BLaER1 treated with 17β-estradiol and CSF1 and Interleukin-3, amounts not matched to agents 10 nM and 100 nM (cell line): ENCODE data around the gene UBE2J2.
A peak's percentile ranks its signal among the peaks of the same experiment; 100 is the strongest.

Experiments used
- H3K27ac ChIP-seq, 11 experiments: shearing (Covaris generic); formaldehyde crosslinking; 2 replicates each; pipeline ENCODE4 v1.8.1; 2022
- H3K27me3 ChIP-seq, 11 experiments: shearing (Covaris generic); formaldehyde crosslinking; 2 replicates each; pipeline ENCODE4 v1.8.1; 2022
- H3K36me3 ChIP-seq, 11 experiments: shearing (Covaris generic); formaldehyde crosslinking; 2 replicates each; pipeline ENCODE4 v1.8.1; 2022
- H3K4me1 ChIP-seq, 10 experiments: shearing (Covaris generic); formaldehyde crosslinking; 2 replicates each; pipeline ENCODE4 v1.8.1; 2022
- H3K4me2 ChIP-seq, 11 experiments: shearing (Covaris generic); formaldehyde crosslinking; 2 replicates each; pipeline ENCODE4 v1.8.1; 2022
- H3K4me3 ChIP-seq, 10 experiments: shearing (Covaris generic); formaldehyde crosslinking; 2 replicates each; pipeline ENCODE4 v1.8.1; 2022
- H3K9ac ChIP-seq, 11 experiments: shearing (Covaris generic); formaldehyde crosslinking; 2 replicates each; pipeline ENCODE4 v1.8.1; 2022
- H3K9me3 ChIP-seq, 11 experiments: shearing (Covaris generic); formaldehyde crosslinking; replicated peaks in 1 of 11; 2 replicates each; pipeline ENCODE4 v1.8.1; 2022
- H4K20me1 ChIP-seq, 11 experiments: shearing (Covaris generic); formaldehyde crosslinking; 2 replicates each; pipeline ENCODE4 v1.8.1; 2022
- Cebpa-rat ChIP-seq, 11 experiments: shearing (Covaris generic); IDR thresholded peaks; 2 replicates each; pipeline ENCODE4 v1.8.1; 2022

UBE2J2 gene

GRCh38 chr1:1213345-1214265, 60.0 kb downstream of the UBE2J2 start, which contains the start of gene TNFRSF4:
TNFRSF4 (minus strand) TSS chr1:1214153; CDS start chr1:1214127, 26 bp downstream.
- Histone ChIP-seq H3K27ac (peak within 1 kb of the TSS in 2 of 11 experiments; percentile 3 to 25; a peak in 1 of 22 replicates), H3K4me1 (peaks cover 69 to 83% (median 74%) of the 10 kb centered on the region in 10 experiments), H3K36me3 (peaks cover 25 to 37% (median 31%) of the 10 kb centered on the region in 11 experiments)

GRCh38 chr1:1212780-1213344, 60.8 kb downstream of the UBE2J2 start:
- peak overlapping the region in 7 of 10 experiments; percentile 12 to 57 (median 34); a peak in 9 of 20 replicates for H3K4me3 ChIP-seq
- peaks cover 29 to 93% (median 80%) of the 10 kb centered on the region in 11 experiments; a peak in 21 of 22 replicates for H4K20me1 ChIP-seq
- peaks cover 75 to 87% (median 80%) of the 10 kb centered on the region in 10 experiments for H3K4me1 ChIP-seq
- peak overlapping the region in 2 of 11 experiments; percentile 3 to 25; a peak in 1 of 22 replicates for H3K27ac ChIP-seq
- TF ChIP-seq Cebpa-rat (IDR thresholded peaks at IDR 0.05): no peak
- peak overlapping the region in 8 of 11 experiments; percentile 18 to 53 (median 39); a peak in 11 of 22 replicates for H3K9ac ChIP-seq
- peaks cover 17 to 30% (median 24%) of the 10 kb centered on the region in 11 experiments for H3K36me3 ChIP-seq
- peak overlapping the region; percentile 87 to 98 (median 93) for H3K4me2 ChIP-seq
- H3K9me3 ChIP-seq: no peaks in the 10 kb centered on the region
- peaks cover 11 to 45% (median 22%) of the 10 kb centered on the region in 11 experiments; a peak in 19 of 22 replicates for H3K27me3 ChIP-seq

More at GRCh38 chr1:1213345-1214265, 60.0 kb downstream of the UBE2J2 start, which contains the start of gene TNFRSF4:
- Histone ChIP-seq H3K4me3 (peak within 1 kb of the TSS in 7 of 10 experiments; percentile 12 to 57 (median 34); a peak in 9 of 20 replicates), H4K20me1 (peaks cover 33 to 96% (median 87%) of the 10 kb centered on the region in 11 experiments; a peak in 21 of 22 replicates), H3K9ac (peak within 1 kb of the TSS in 8 of 11 experiments; percentile 18 to 53 (median 39); a peak in 11 of 22 replicates), H3K9me3 (no peaks in the 10 kb centered on the region), H3K27me3 (peaks cover 11 to 45% (median 22%) of the 10 kb centered on the region in 11 experiments; a peak in 19 of 22 replicates), H3K4me2 (peak within 1 kb of the TSS; percentile 87 to 98 (median 93))
- no peak for TF ChIP-seq Cebpa-rat (IDR thresholded peaks at IDR 0.05)

GRCh38 chr1:1211541-1212441, 61.9 kb downstream of the UBE2J2 start:
- Histone ChIP-seq H3K9ac (peak overlapping the region in 4 of 11 experiments; percentile 24 to 50 (median 36); a peak in 3 of 22 replicates), H3K4me1 (peaks cover 86 to 96% (median 91%) of the 10 kb centered on the region in 10 experiments), H3K4me3 (peak overlapping the region in 1 of 10 experiments; percentile 26; a peak in 4 of 20 replicates), H3K9me3 (no peaks in the 10 kb centered on the region; a peak in 1 of 22 replicates), H3K27ac (peak overlapping the region in 1 of 11 experiments; percentile 35; a peak in 2 of 22 replicates), H3K4me2 (peak overlapping the region; percentile 80 to 99 (median 97)), H3K27me3 (peaks cover 14 to 54% (median 26%) of the 10 kb centered on the region in 11 experiments), H4K20me1 (peaks cover 19 to 88% (median 70%) of the 10 kb centered on the region in 11 experiments; a peak in 21 of 22 replicates), H3K36me3 (peaks cover 7 to 19% (median 13%) of the 10 kb centered on the region in 11 experiments; a peak in 20 of 22 replicates)
- TF ChIP-seq Cebpa-rat (IDR thresholded peaks at IDR 0.05): no peak

GRCh38 chr1:1210726-1211540, 62.7 kb downstream of the UBE2J2 start:
- no peaks in the 10 kb centered on the region; a peak in 1 of 22 replicates for H3K9me3 ChIP-seq
- H3K27me3 ChIP-seq: peaks cover 22 to 63% (median 34%) of the 10 kb centered on the region in 11 experiments
- H3K27ac ChIP-seq: no peak overlapping the region
- peak overlapping the region in 1 of 11 experiments; percentile 14; a peak in 1 of 22 replicates for H3K9ac ChIP-seq
- no peak for TF ChIP-seq Cebpa-rat (IDR thresholded peaks at IDR 0.05)
- peaks cover 0 to 11% (median 5%) of the 10 kb centered on the region in 11 experiments; a peak in 15 of 22 replicates for H3K36me3 ChIP-seq
- peaks cover 11 to 88% (median 69%) of the 10 kb centered on the region in 11 experiments; a peak in 21 of 22 replicates for H4K20me1 ChIP-seq
- peaks cover 93 to 98% (median 96%) of the 10 kb centered on the region in 10 experiments for H3K4me1 ChIP-seq
- H3K4me2 ChIP-seq: peak overlapping the region; percentile 80 to 99 (median 97)
- H3K4me3 ChIP-seq: peak overlapping the region in 1 of 10 experiments; percentile 11; a peak in 1 of 20 replicates

- peaks cover 31 to 78% (median 48%) of the 10 kb centered on the region in 11 experiments for H3K27me3 ChIP-seq
- H3K9me3 ChIP-seq: no peaks in the 10 kb centered on the region; a peak in 1 of 22 replicates
- H3K9ac ChIP-seq: peak overlapping the region in 8 of 11 experiments; percentile 41 to 76 (median 66); a peak in 16 of 22 replicates
- peak overlapping the region in 10 of 11 experiments; percentile 42 to 86 (median 67); a peak in 16 of 22 replicates for H3K27ac ChIP-seq
- TF ChIP-seq Cebpa-rat (IDR thresholded peaks at IDR 0.05): no peak
- peak overlapping the region; percentile 90 to 99 (median 97) for H3K4me2 ChIP-seq
- peaks cover 0 to 82% (median 53%) of the 10 kb centered on the region in 11 experiments; a peak in 17 of 22 replicates for H4K20me1 ChIP-seq
- H3K4me1 ChIP-seq: peaks cover 87 to 91% (median 89%) of the 10 kb centered on the region in 10 experiments
- peak overlapping the region in 9 of 10 experiments; percentile 31 to 61 (median 47); a peak in 13 of 20 replicates for H3K4me3 ChIP-seq
- no peaks in the 10 kb centered on the region for H3K36me3 ChIP-seq
Observed at GRCh38 chr1:1208713-1209433, 64.8 kb downstream of the UBE2J2 start.

GRCh38 chr1:1207571-1207892, 66.1 kb downstream of the UBE2J2 start:
- Histone ChIP-seq H3K36me3 (no peaks in the 10 kb centered on the region), H3K9me3 (no peaks in the 10 kb centered on the region; a peak in 1 of 22 replicates), H3K27ac (peak overlapping the region in 5 of 11 experiments; percentile 32 to 60 (median 45); a peak in 7 of 22 replicates), H3K4me2 (peak overlapping the region; percentile 90 to 99 (median 97)), H3K4me1 (peaks cover 73 to 78% (median 75%) of the 10 kb centered on the region in 10 experiments), H3K4me3 (no peak overlapping the region), H3K27me3 (peaks cover 20 to 71% (median 37%) of the 10 kb centered on the region in 11 experiments), H3K9ac (no peak overlapping the region), H4K20me1 (peaks cover 0 to 68% (median 41%) of the 10 kb centered on the region in 11 experiments; a peak in 17 of 22 replicates)
- no peak for TF ChIP-seq Cebpa-rat (IDR thresholded peaks at IDR 0.05)
